Immature natural killer cell (primary cell): ENCODE results near the gene DLGAP4. TPM values are rescaled to one million over a fixed set of nuclear protein-coding genes. Genes with fewer than 3 reads are reported as not detected.
A peak's percentile ranks its signal among the peaks of the same experiment; 100 is the strongest.

Experiments
- DNase-seq, 3 donors: peaks; one replicate each; pipeline ENCODE4 v3.0.0; 2022; ENCODE audit warnings: mixed read lengths in 1 of 3
- H3K27ac Mint-ChIP-seq, 6 donors: one replicate each; pipeline ENCODE4 v1.8.0; 2020; ENCODE audit warnings: mixed read lengths in 6 of 6, mild to moderate bottlenecking in 5 of 6, inconsistent platforms in 4 of 6, moderate library complexity in 3 of 6
- H3K27me3 Mint-ChIP-seq, 3 donors: one replicate each; pipeline ENCODE4 v1.8.0; 2020 to 2021; ENCODE audit warnings: low read depth in 3 of 3, mild to moderate bottlenecking in 3 of 3, mixed read lengths in 3 of 3, moderate library complexity in 3 of 3, inconsistent platforms in 1 of 3
- H3K36me3 Mint-ChIP-seq, 3 donors: one replicate each; pipeline ENCODE4 v1.8.0; 2020; ENCODE audit warnings: mixed read lengths in 3 of 3, inconsistent platforms in 2 of 3, mild to moderate bottlenecking in 2 of 3
- H3K4me1 Mint-ChIP-seq, 2 donors: one replicate each; pipeline ENCODE4 v1.8.0; 2020; ENCODE audit warnings: inconsistent platforms in 2 of 2, mild to moderate bottlenecking in 2 of 2, mixed read lengths in 2 of 2, moderate library complexity in 1 of 2
- H3K4me3 Mint-ChIP-seq, 5 donors: one replicate each; pipeline ENCODE4 v1.8.0; 2020; ENCODE audit warnings: mild to moderate bottlenecking in 5 of 5, mixed read lengths in 5 of 5, inconsistent platforms in 3 of 5, moderate library complexity in 3 of 5
- H3K9me3 Mint-ChIP-seq, 6 donors: one replicate each; pipeline ENCODE4 v1.8.0; 2020; ENCODE audit warnings: mild to moderate bottlenecking in 6 of 6, mixed read lengths in 6 of 6, inconsistent platforms in 4 of 6, moderate library complexity in 3 of 6
- polyA plus RNA-seq, 3 donors: library from polyadenylated mRNA; unstranded; fragments of 300-500 nt; fragmentation: Illumina TruSeq; gene quantifications; one replicate each; pipeline ENCODE4 v1.2.3, GENCODE V29; 2021

The DLGAP4 gene
- polyA plus RNA-seq, 3 donors from 2014 or later: 9.0 to 29.0 (median 12.6) TPM

DNA sequence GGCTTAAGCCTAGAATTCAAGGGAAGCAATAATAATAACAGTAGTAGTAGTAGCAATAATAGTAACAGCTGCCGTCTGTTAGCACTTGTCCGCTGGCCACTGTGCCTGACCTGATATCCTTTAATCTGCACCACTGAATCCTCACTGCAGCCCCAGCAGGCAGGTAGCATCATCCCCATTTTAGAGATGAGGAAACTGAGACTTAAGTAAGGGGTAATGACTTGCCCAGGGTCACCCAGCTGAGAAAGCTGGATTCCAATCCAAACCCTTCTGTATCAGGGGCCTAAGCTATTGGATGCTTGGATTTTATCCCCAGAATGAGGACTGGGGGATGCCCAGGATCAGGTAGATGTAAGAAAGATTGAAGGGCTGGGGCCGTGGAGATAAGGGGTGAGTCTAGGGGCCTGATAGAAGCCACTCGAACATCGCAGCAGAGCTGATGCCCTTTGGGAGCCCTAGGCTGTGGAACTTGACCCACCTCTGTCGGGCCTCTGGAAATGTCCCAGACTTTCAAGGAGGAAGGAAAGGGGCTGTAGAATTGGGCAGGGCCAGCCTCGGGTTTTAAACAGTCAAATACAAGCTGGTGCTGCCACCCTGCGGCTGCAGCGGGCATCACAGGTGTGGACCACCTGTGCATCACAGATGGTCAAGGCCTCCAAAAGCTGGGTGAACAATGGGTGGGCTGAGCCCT, 133.0 kb downstream of the DLGAP4 start:
- peak; percentile 28 to 47 (median 44) for DNase-seq
- Mint-ChIP-seq H3K9me3 (no peaks in the 10 kb centered on the region), H3K27me3 (peaks cover 3 to 9% (median 4%) of the 10 kb centered on the region in 3 donors), H3K4me1 (peaks cover 9 to 13% of the 10 kb centered on the region in 2 donors), H3K36me3 (no peaks in the 10 kb centered on the region), H3K27ac (no peak overlapping the region), H3K4me3 (no peak overlapping the region)

DNA sequence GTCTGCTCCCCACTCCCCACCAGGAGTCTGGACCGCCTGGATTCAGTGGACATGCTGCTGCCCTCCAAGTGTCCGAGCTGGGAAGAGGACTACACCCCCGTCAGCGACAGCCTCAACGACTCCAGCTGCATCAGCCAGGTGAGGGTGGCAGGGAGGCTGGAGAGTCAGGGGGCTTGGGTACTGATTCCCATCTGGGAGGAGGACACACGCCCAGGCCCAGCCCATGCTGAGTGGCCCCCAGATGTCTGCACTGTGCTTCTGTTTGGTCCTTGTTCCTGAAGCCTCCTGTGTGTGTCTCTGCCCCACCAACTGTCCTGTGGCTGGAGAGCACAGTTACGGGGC, 133.6 kb downstream of the DLGAP4 start:
- H3K9me3 Mint-ChIP-seq: no peaks in the 10 kb centered on the region
- no peak for DNase-seq
- no peaks in the 10 kb centered on the region for H3K36me3 Mint-ChIP-seq
- no peak overlapping the region for H3K4me3 Mint-ChIP-seq
- peaks cover 9 to 10% of the 10 kb centered on the region in 2 donors for H3K4me1 Mint-ChIP-seq
- H3K27me3 Mint-ChIP-seq: peaks cover 3 to 9% (median 5%) of the 10 kb centered on the region in 3 donors
- H3K27ac Mint-ChIP-seq: no peak overlapping the region

DNA sequence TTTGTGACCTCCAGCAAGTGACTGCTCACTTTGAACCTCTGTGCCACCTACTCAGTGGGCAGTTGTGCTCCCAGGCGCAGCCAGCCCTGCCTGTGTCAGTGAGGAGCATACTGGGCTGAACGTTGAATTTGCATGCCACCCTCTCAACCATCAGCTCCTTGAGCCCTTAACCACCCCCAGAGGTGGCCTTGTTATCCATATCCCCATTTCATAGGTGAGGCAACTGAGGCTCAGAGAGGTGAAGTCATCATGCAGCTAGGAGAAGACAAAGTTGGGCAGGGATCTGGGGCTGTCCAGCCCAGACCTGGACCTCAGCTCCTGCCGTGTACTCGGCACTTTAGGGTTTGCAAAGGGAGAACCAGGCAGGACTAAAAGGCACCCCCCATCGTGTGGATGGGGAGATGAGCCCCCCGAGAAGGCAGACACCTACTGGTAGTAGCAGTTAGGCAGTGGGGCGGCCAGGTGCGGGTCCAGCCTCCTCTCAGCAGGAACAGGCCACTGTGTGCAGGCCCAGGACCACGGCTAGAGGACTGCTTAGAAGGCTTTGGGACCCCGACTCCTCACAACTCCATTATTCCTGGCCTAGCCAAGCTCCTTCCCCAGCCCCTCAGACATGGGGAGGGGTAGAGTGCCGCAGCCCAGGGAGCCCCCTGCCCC, 134.4 kb downstream of the DLGAP4 start:
- H3K36me3 Mint-ChIP-seq: no peaks in the 10 kb centered on the region
- peaks cover 3 to 9% (median 5%) of the 10 kb centered on the region in 3 donors for H3K27me3 Mint-ChIP-seq
- no peak for DNase-seq
- no peak overlapping the region for H3K4me3 Mint-ChIP-seq
- H3K9me3 Mint-ChIP-seq: no peaks in the 10 kb centered on the region
- H3K4me1 Mint-ChIP-seq: peaks cover 9% of the 10 kb centered on the region in 2 donors
- no peak overlapping the region for H3K27ac Mint-ChIP-seq

DNA sequence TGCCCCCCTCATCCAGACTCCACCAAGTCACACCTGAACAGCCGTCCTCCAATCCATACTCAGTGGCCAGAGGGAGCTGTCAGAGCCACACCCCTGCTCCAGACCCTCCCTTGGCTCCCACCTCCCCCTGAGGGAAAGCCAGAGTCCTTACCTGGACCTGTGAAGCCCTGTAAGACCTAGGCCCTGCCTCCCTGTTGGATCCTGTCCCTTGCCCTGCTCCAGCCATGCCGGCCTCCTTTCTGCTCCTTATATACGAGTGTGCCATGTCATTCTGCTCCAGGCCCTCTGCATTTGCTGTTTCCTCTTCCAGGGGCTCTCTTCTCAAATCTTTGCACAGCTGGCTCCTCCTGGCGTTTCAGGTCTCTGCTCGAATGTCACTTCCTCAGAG, 134.9 kb downstream of the DLGAP4 start:
- Mint-ChIP-seq H3K36me3 (no peaks in the 10 kb centered on the region), H3K4me3 (no peak overlapping the region), H3K9me3 (no peaks in the 10 kb centered on the region), H3K27ac (peak overlapping the region in 1 of 6 donors; percentile 29), H3K4me1 (peaks cover 5 to 9% of the 10 kb centered on the region in 2 donors), H3K27me3 (peaks cover 3 to 9% (median 5%) of the 10 kb centered on the region in 3 donors)
- no peak for DNase-seq

DNA sequence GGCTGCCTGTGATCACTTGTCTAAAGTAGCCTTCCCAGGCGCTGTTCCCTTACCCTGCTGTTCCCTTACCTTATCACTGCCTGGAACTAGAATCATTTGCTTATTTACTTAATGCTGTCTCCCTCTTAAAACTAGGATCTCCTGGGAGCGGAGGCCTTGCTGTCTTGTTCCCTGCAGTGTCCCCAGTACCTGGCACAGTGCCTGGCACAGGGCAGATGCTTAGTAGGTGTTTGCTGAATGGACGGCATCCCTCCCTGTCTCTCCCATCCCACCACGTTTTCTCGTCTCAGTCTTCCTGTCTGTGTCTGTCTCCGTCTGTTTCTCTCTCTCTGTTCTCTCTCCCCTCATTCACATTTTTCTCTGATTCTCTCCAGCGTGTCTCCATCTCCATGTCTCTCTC, 135.3 kb downstream of the DLGAP4 start:
- Mint-ChIP-seq H3K27ac (peak overlapping the region in 1 of 6 donors; percentile 29), H3K9me3 (no peaks in the 10 kb centered on the region), H3K27me3 (peaks cover 3 to 9% (median 5%) of the 10 kb centered on the region in 3 donors), H3K4me1 (peaks cover 3 to 9% of the 10 kb centered on the region in 2 donors), H3K4me3 (no peak overlapping the region), H3K36me3 (no peaks in the 10 kb centered on the region)
- DNase-seq: no peak

DNA sequence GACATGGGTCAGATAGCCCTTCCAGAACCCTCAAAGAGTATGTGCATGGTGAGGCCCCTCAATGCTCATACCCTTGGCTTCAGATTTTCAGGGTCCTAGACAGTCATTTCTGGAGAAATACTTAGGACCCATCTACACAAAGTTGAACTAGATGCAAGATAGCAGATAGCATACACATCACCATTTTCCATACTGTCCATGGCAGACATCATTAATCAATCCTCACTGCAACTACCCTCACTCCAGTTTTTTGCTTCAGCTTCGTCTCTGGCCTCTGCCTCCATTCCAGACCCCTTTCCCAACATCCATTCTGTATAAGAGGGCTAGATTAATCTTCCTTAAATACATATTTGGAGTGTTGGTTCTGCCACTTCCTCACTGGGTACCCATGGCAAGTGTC, 139.7 kb downstream of the DLGAP4 start:
- Mint-ChIP-seq H3K27me3 (peaks cover 0 to 4% (median 3%) of the 10 kb centered on the region in 3 donors), H3K4me1 (no peaks in the 10 kb centered on the region), H3K9me3 (no peaks in the 10 kb centered on the region), H3K36me3 (no peaks in the 10 kb centered on the region), H3K4me3 (no peak overlapping the region), H3K27ac (no peak overlapping the region)
- no peak for DNase-seq

DNA sequence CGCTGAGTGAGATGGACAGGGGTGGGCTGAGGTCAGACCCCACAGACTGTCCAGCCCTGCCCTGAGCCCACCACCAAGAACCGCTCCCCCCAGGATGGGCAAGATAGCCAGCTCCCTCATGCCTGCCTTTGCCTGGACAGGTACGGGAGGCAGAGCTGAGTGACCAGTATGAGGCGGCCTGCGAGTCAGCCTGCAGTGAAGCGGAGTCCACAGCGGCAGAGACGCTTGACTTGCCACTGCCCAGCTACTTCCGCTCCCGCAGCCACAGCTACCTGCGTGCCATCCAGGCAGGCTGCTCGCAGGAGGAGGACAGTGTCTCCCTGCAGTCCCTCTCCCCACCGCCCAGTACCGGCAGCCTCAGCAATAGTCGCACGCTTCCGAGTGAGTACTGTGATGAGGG, 140.4 kb downstream of the DLGAP4 start:
- H3K4me3 Mint-ChIP-seq: no peak overlapping the region
- peak overlapping the region in 1 of 6 donors; percentile 26 for H3K27ac Mint-ChIP-seq
- H3K4me1 Mint-ChIP-seq: no peaks in the 10 kb centered on the region
- peaks cover 0 to 4% (median 2%) of the 10 kb centered on the region in 3 donors for H3K27me3 Mint-ChIP-seq
- DNase-seq: no peak
- H3K9me3 Mint-ChIP-seq: no peaks in the 10 kb centered on the region
- H3K36me3 Mint-ChIP-seq: no peaks in the 10 kb centered on the region

DNA sequence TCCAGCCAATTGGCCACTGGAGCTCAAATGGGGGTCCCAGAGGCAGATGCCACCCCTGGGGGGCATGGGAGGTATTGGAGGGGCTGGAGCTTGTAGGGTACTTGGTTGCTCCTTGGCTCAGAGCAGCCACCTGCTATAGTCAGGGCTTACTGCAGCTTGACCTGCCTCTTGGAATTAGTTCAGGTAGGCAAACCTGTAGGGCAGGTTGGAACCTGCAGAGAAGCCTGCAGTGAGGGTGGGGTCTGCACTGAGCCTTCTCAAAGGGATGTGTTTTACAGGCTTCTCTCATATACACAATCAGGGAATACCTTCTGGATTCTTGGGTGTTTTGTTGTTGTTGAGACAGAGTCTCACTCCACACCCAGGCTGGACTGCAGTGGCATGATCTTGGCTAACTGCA, 141.0 kb downstream of the DLGAP4 start:
- H3K36me3 Mint-ChIP-seq: no peaks in the 10 kb centered on the region
- no peak overlapping the region for H3K27ac Mint-ChIP-seq
- H3K4me3 Mint-ChIP-seq: no peak overlapping the region
- H3K9me3 Mint-ChIP-seq: no peaks in the 10 kb centered on the region
- no peaks in the 10 kb centered on the region for H3K4me1 Mint-ChIP-seq
- H3K27me3 Mint-ChIP-seq: peaks cover 0 to 4% (median 0%) of the 10 kb centered on the region in 3 donors
- DNase-seq: no peak

DNA sequence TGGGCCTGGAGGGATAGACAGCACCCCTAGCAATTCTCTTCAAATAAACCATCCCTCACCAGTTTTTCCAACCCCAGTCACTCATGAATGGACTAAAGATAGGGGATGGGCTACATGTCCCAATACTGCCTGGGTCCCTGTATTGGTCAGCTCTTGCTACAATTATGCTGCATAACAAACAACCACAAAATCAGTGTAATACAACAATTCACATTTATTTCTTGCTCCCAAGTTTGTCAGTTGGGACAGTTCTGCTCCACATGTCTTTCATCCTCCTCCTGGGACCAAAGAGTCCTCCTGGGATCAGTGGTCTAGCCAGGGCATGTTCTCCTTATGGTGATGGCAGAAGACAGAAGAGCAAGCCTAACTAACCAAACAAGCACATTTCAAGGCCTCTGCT, 143.5 kb downstream of the DLGAP4 start:
- no peaks in the 10 kb centered on the region for H3K4me1 Mint-ChIP-seq
- no peaks in the 10 kb centered on the region for H3K9me3 Mint-ChIP-seq
- no peak for DNase-seq
- no peak overlapping the region for H3K4me3 Mint-ChIP-seq
- H3K27ac Mint-ChIP-seq: no peak overlapping the region
- peaks cover 0 to 2% (median 0%) of the 10 kb centered on the region in 3 donors for H3K27me3 Mint-ChIP-seq
- no peaks in the 10 kb centered on the region for H3K36me3 Mint-ChIP-seq

DNA sequence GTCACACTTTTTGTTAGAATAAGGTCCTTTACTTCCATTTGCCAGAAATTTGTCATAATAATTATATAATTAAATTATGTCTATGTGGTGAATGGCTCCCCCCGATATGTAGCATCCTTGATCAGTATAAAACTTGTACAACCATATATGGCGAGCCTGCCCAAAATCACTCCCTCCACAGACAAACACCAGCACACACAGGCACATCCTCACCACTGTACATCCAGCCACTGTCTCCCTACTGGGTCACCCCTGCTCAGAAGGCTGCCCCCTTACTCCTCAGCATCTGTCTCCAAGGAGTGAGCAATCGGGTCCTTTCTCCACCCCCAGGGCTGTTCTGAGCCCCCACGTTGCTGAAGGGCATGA, 148.2 kb downstream of the DLGAP4 start:
- Mint-ChIP-seq H3K27ac (no peak overlapping the region), H3K4me1 (no peaks in the 10 kb centered on the region), H3K27me3 (peaks cover 0 to 3% (median 1%) of the 10 kb centered on the region in 3 donors), H3K4me3 (no peak overlapping the region), H3K36me3 (no peaks in the 10 kb centered on the region), H3K9me3 (no peaks in the 10 kb centered on the region)
- no peak for DNase-seq

DNA sequence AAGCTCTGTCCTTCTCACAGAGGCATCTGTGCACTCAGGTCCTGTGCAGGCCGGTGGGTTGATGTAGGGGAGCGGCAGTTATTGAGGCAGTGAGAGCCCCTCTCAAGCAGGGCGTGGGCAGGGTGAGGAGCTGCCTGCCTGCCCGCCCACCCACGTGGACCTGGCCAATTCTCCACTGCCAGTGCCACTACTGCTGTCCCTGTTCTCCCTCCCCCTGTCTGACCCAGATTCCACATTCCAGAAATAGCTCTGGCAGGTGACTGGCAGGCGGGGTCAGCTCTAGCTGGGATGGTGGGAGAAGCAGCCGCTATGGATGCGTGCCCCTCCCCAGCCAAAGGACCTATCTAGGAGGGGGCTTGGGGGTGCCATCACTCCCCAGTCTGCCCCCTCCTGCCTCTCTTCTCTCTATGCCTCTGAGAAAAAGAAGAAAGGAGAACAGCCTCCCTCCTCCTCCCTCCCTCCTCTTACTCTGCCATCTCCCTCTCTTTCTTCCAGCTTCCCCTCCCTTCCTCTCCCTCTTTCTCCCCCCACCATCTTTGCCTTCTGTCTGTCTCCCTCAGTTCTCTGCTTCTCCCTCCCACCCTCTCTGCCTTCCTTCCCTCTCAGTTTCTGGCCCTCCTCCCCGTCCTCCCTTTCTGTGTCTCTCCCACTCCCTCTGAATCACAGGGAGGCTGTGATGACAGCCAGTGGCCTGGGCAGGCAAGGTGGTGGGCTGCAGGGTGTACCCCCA, 148.7 kb downstream of the DLGAP4 start:
- Mint-ChIP-seq H3K9me3 (no peaks in the 10 kb centered on the region), H3K27ac (no peak overlapping the region), H3K4me3 (no peak overlapping the region), H3K27me3 (peaks cover 0 to 4% (median 1%) of the 10 kb centered on the region in 3 donors), H3K36me3 (no peaks in the 10 kb centered on the region), H3K4me1 (peaks cover 0 to under 1% of the 10 kb centered on the region in 2 donors)
- DNase-seq: no peak

DNA sequence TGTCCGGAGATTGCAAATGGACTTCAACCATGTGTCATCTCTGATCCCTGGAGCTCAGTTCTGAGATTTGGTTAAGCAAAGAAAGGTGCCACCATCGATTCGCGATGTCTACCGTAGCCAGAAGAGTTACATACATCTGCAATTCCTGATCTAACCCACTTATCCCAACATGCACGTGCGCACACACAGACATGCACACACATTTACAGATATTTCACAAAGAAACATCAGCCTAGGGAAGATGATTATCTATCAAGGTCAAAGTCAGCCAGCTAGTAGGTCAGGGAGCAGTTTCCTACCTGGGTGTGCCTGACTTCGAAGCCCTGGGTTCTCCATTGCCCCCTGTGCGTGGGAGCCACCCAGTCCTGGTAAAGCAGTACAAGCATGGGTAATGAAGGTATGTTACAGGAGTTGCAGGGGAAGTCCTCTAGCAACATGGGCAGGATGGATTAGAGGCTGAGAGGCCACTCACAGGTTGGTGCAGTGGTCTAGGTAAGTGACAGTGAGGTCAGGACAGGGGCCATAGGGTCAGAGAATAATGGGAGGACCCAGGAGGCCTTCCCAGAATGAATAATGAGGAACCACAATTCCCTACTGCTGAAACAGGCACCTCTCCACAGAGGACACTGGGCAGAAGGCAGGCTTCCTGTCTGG, 150.0 kb downstream of the DLGAP4 start:
- Mint-ChIP-seq H3K9me3 (no peaks in the 10 kb centered on the region), H3K27ac (no peak overlapping the region), H3K27me3 (peaks cover 0 to 7% (median 3%) of the 10 kb centered on the region in 3 donors), H3K4me1 (peaks cover 8 to 11% of the 10 kb centered on the region in 2 donors), H3K36me3 (no peaks in the 10 kb centered on the region), H3K4me3 (no peak overlapping the region)
- DNase-seq: no peak

DNA sequence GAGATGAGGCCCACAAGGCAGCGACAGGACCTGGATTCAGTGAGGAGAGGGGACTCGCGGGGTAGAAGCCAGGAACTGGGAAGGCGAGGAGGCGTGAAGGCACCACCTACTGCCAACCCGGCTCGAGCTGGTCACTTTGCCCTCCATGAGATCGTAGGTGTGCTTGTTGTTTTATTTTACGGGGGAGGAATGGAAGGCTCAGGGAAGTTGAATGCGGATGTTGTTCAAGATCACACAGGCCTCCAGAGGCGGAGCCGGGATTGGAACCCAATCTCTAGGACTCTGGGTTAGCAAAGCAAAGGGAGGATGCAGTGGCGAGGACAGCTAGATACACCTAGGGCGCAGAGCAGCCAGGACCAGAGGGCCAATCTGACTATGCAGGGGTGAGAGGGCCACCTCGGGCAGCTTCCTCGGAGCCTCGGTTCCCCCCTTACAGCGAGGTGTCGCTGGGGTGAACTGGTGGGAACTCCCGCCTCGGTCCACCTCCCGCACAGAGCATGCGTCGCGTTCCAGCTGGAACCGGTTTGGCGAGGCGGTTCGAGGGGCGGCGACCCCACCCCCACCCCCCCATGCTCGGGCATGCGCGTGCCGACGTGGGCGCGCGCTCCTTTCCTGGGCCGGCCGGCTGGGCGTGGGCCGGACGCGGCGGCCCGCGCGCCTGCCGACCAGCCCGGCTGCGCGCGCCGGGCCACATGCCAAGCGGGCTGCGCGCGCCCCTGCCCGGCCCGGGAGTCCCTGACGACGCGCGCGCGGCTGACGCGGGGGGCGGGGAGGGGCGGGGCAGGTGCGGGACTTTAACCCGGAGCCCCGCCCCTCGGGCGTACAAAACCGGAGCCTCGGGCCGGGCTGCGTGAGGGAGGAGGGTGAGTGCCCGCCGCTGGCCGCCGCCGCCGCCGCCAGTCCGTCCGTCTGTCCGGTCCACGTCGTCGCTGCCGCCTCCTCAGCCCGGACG, 154.8 kb downstream of the DLGAP4 start:
- H3K36me3 Mint-ChIP-seq: no peaks in the 10 kb centered on the region
- peak overlapping the region; percentile 89 to 96 (median 93) for H3K27ac Mint-ChIP-seq
- peak overlapping the region; percentile 81 to 85 (median 84) for H3K4me3 Mint-ChIP-seq
- DNase-seq: peak; percentile 84 to 89 (median 89)
- no peaks in the 10 kb centered on the region for H3K9me3 Mint-ChIP-seq
- peaks cover 4 to 16% (median 5%) of the 10 kb centered on the region in 3 donors for H3K27me3 Mint-ChIP-seq
- peaks cover 48 to 53% of the 10 kb centered on the region in 2 donors for H3K4me1 Mint-ChIP-seq
